A673 (cell line): ENCODE measurements around the gene FCER1G.

Experiments used
- CTCF ChIP-seq: fragments of 300-800, 200-600 bp; sonication (generic); conservative IDR thresholded peaks from 2 replicates; pipeline ENCODE4 v1.5.1; 2017; ENCODE audit warnings: low read depth, mild to moderate bottlenecking, antibody characterized with exemption, low read length, moderate library complexity, mixed read lengths
- EZH2 ChIP-seq: fragments of 200-600 bp; sonication (generic); IDR thresholded peaks from 2 replicates; pipeline ENCODE4 v1.6.1; 2017; ENCODE audit warnings: borderline replicate concordance, low read depth, mild to moderate bottlenecking, mixed read lengths, antibody characterized with exemption, low read length; ENCODE audit not compliant: poor library complexity, severe bottlenecking

DNA sequence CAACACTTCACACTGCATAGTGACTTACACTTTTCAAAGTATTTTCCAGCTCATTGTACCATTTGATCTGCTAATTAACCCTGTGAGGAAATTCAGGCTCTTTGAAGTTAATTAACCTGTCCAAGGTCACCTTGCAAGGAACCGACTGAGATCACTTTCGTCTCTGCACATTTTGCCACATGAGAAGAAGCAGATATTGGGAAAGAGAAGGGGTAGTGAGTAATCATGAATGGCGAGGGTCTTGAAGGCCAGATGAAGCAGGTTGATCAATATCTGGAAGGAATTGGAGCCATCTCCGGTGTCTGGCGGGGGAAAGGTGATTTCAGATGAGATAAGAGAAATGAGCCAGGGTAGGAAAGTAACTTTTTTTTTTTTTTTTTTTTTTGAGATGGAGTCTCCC is 4.9 kb downstream of the FCER1G start:
- no peak for TF ChIP-seq CTCF
- TF ChIP-seq EZH2, result no peak
